ENCODE results near the gene LMBR1L.

- no peak for TF ChIP-seq CTCF (IDR thresholded peaks at IDR 0.05)
- no peak for TF ChIP-seq POLR2AphosphoS5 (IDR thresholded peaks at IDR 0.05)
Observed at GRCh38 chr12:49059299-49060171, 51.1 kb downstream of the LMBR1L start.
